GM12878 (cell line): ENCODE data around the gene TGFB3. TPM values are rescaled to one million over a fixed set of nuclear protein-coding genes. Genes with fewer than 3 reads are reported as not detected.

Experiments
- ATAC-seq: fragments of 200-7000 bp; cut with Tn5 transposase; 3 replicates; pipeline ENCODE4 v1.9.1; 2020; ENCODE audit warnings: mild to moderate bottlenecking, moderate library complexity
- BruUV-seq: library from RNA; stranded (reverse); fragments of 400-500 nt; replicated peaks from 2 replicates; lab custom pipeline; 2021; lab: Mats Ljungman, UMichigan
- CTCF ChIA-PET: fragments of 300-600 bp; sonication (Branson Sonifier 250); formaldehyde crosslinking; extraction: SDS; loops from one replicate; lab custom pipeline; 2021; ENCODE audit warnings: inconsistent platforms; lab: Yijun Ruan, JAX
- POLR2A ChIA-PET: fragments of 350-600 bp; formaldehyde crosslinking; extraction: SDS; loops from one replicate; lab custom pipeline; 2021; ENCODE audit warnings: inconsistent platforms; lab: Charles Lee
- RAD21 ChIA-PET: fragments of 300-600 bp; sonication (Branson Sonifier 250); formaldehyde crosslinking; loops from one replicate; lab custom pipeline; 2023; ENCODE audit warnings: antibody characterized with exemption; ENCODE audit not compliant: unreplicated experiment; lab: Charles Lee
- SMC1A ChIA-PET: fragments of 300-600 bp; sonication (Branson Sonifier 250); formaldehyde crosslinking; loops from one replicate; lab custom pipeline; 2023; ENCODE audit not compliant: unreplicated experiment, uncharacterized antibody; lab: Charles Lee
- DNase-seq: peaks from one replicate; pipeline ENCODE4 v3.0.0-alpha.2; 2011; ENCODE audit warnings: low read depth, low spot score
- FAIRE-seq: peaks from 3 replicates; lab custom pipeline; 2011; peaks lifted over from hg19 to GRCh38; lab: Jason Lieb, UNC
- H2AFZ ChIP-seq: 2 replicates; pipeline ENCODE4 v1.6.0; 2011; ENCODE audit warnings: low read depth, low read length, control low read depth; ENCODE audit not compliant: control insufficient read depth
- H3K27ac ChIP-seq: 2 replicates; pipeline ENCODE4 v1.5.1; 2011; ENCODE audit warnings: control low read depth; ENCODE audit not compliant: control insufficient read depth, insufficient read depth
- H3K27me3 ChIP-seq, 2 experiments: replicated peaks in 1 of 2; 2 replicates each; pipeline versions ENCODE4 v1.6.0 to v1.6.1; 2011; ENCODE audit warnings: low read length in 1 of 2; ENCODE audit not compliant: control insufficient read depth in 2 of 2, insufficient read depth in 2 of 2
- H3K36me3 ChIP-seq, 2 experiments: 2 replicates each; pipeline ENCODE4 v1.5.1; 2011; ENCODE audit warnings: low read length in 1 of 2; ENCODE audit not compliant: control insufficient read depth in 2 of 2, insufficient read depth in 2 of 2
- H3K4me1 ChIP-seq: 2 replicates; pipeline ENCODE4 v1.6.1; 2011; ENCODE audit warnings: mild to moderate bottlenecking, low read length, moderate library complexity, mixed read lengths; ENCODE audit not compliant: control insufficient read depth, insufficient read depth
- H3K4me2 ChIP-seq: 2 replicates; pipeline ENCODE4 v1.6.0; 2011; ENCODE audit warnings: control low read depth; ENCODE audit not compliant: control insufficient read depth, insufficient read depth
- H3K4me3 ChIP-seq: fragments of 200-600 bp; sonication (generic); 2 replicates; pipeline ENCODE4 v1.5.1; 2016
- H3K79me2 ChIP-seq: 2 replicates; pipeline ENCODE4 v1.6.0; 2011; ENCODE audit warnings: low read length; ENCODE audit not compliant: control insufficient read depth, insufficient read depth
- H3K9ac ChIP-seq: 2 replicates; pipeline ENCODE4 v1.8.0; 2011; ENCODE audit warnings: low read length, control low read depth, mixed read lengths; ENCODE audit not compliant: control insufficient read depth, insufficient read depth
- H3K9me3 ChIP-seq: replicated peaks from 3 replicates; pipeline ENCODE4 v1.5.1; 2011; ENCODE audit warnings: mild to moderate bottlenecking, low read length; ENCODE audit not compliant: control insufficient read depth, insufficient read depth
- H4K20me1 ChIP-seq: 2 replicates; pipeline ENCODE4 v1.6.0; 2011; ENCODE audit not compliant: control insufficient read depth, insufficient read depth
- ASH2L ChIP-seq: fragments of 300-600, 200-600 bp; sonication (generic); IDR thresholded peaks from 2 replicates; pipeline ENCODE4 v1.6.1; 2017; ENCODE audit warnings: low read depth, mild to moderate bottlenecking, borderline replicate concordance
- CBX5 ChIP-seq: sonication (generic); IDR thresholded peaks from 2 replicates; pipeline ENCODE4 v1.6.1; 2016; ENCODE audit warnings: low read depth, moderate library complexity, mild to moderate bottlenecking, inconsistent platforms
- CHD2 ChIP-seq: IDR thresholded peaks from 2 replicates; pipeline ENCODE4 v1.6.1; 2011; ENCODE audit warnings: low read depth, low read length, improper control_type of control experiment, borderline replicate concordance
- HDAC6 ChIP-seq: fragments of 200-600 bp; sonication (generic); IDR thresholded peaks from one replicate; pipeline ENCODE4 v1.8.0; 2017; ENCODE audit warnings: antibody characterized with exemption; ENCODE audit not compliant: unreplicated experiment
- HDGF ChIP-seq: fragments of 450-650 bp; IDR thresholded peaks from 2 replicates; pipeline ENCODE4 v1.6.1; 2016; ENCODE audit warnings: antibody characterized with exemption
- IKZF1 ChIP-seq: fragments of 450-650 bp; conservative IDR thresholded peaks from 2 replicates; pipeline ENCODE4 v1.6.1; 2017; ENCODE audit warnings: antibody characterized with exemption, mild to moderate bottlenecking
- IKZF2 ChIP-seq, 2 experiments: fragments of 450-650 bp; IDR thresholded peaks; 2 replicates each; pipeline ENCODE4 v1.6.1; 2017; ENCODE audit warnings: mild to moderate bottlenecking in 2 of 2, moderate library complexity in 2 of 2
- KLF5 ChIP-seq: fragments of 450-650 bp; IDR thresholded peaks from 2 replicates; pipeline ENCODE4 v1.6.1; 2014; ENCODE audit warnings: mild to moderate bottlenecking; ENCODE audit not compliant: partially characterized antibody
- MEF2B ChIP-seq: fragments of 450-650 bp; IDR thresholded peaks from 2 replicates; pipeline ENCODE4 v1.6.1; 2018; ENCODE audit warnings: mild to moderate bottlenecking, moderate library complexity; ENCODE audit not compliant: partially characterized antibody, poor library complexity, severe bottlenecking
- ZNF217 ChIP-seq: fragments of 450-650 bp; IDR thresholded peaks from 2 replicates; pipeline ENCODE4 v1.6.1; 2017; ENCODE audit warnings: antibody characterized with exemption, mild to moderate bottlenecking
- ZSCAN29 ChIP-seq: fragments of 450-650 bp; IDR thresholded peaks from 2 replicates; pipeline ENCODE4 v1.6.1; 2017; ENCODE audit warnings: mild to moderate bottlenecking, moderate library complexity
- WGBS: methylation state at CpG from one replicate; pipeline ENCODE4 v1.1.6; 2016; ENCODE audit warnings: low lambda C conversion rate; ENCODE audit not compliant: insufficient replicate concordance, insufficient coverage; ENCODE audit errors: missing lambda C conversion rate; 5-methylcytosine and 5-hydroxymethylcytosine counted together
- in situ Hi-C: fragments of 300-500 bp; cut with MboI; formaldehyde crosslinking; loops from 9 replicates; pipeline ENCODE4 v1.14.3; 2018; ENCODE audit warnings: mixed read lengths
- intact Hi-C: fragments of 100-400 bp; cut with micrococcal nuclease; formaldehyde crosslinking; loops from one replicate; pipeline ENCODE4 v1.14.2; 2022; ENCODE audit not compliant: unreplicated experiment
- polyA plus RNA-seq, 11 experiments: library from polyadenylated mRNA; depleted of rRNA in 4 of 11; unstranded in 6 of 11; stranded (reverse) in 5 of 11; fragments of >200 nt; fragmentation: Nextera tagmentation in 4 of 11; fragmentation: Illumina TruSeq in 1 of 11; extraction: Ambion mirVana in 4 of 11; extraction: Trizol in 1 of 11; gene quantifications; 1 replicate in 1 of 11; 2 replicates in 10 of 11; pipeline versions ENCODE4 v1.2.1 to v1.2.3, GENCODE V29; 2011 to 2016; ENCODE audit warnings: inconsistent platforms in 2 of 11, missing spikeins in 2 of 11, low read depth in 1 of 11
- total RNA-seq, 4 experiments: library from RNA; depleted of rRNA in 3 of 4; stranded (reverse); fragments of >200 nt in 3 of 4; fragmentation: Illumina TruSeq in 1 of 4; extraction: Trizol in 1 of 4; gene quantifications; 2 replicates each; pipeline versions ENCODE4 v1.2.1 to v1.2.3, GENCODE V29; 2013 to 2021
- TF ChIP-seq, protein P1 (sequence below): fragments of 450-650 bp; formaldehyde crosslinking; IDR thresholded peaks from 2 replicates; pipeline ENCODE4 v1.4.0; 2020; ENCODE audit warnings: mild to moderate bottlenecking, moderate library complexity
- TF ChIP-seq, protein P2 (sequence below): IDR thresholded peaks from 2 replicates; pipeline ENCODE4 v1.6.1; 2012; ENCODE audit warnings: improper control_type of control experiment, low read depth, low read length; ENCODE audit not compliant: insufficient replicate concordance

TGFB3 gene
- total and polyA plus RNA-seq, 10 of the 15 experiments (the other 5 are each of a cell fraction or from before 2014, with no cell fraction given) = 0.27 to 2.6 (median 0.82) TPM

DNA sequence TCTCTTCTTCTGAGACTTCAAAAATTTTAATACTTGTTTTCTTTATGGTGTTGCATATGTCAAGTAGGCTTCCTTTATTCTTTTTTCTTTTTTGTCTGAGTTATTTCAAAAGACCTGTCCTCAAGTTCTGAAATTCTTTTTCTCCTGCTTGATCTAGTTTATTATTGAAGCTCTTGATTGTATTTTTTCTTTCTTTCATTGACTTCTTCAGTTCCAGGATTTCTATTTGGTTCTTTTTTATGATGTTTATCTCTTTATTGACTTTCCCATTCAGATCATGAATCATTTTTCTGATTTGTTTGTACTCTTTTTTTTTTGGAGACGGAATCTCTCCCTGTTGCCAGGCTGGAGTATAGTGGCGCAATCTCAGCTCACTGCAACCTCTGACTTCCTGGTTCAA is 37.9 kb upstream of the TGFB3 start:
- ChIA-PET SMC1A (interaction anchor here (1.1 kb wide), 1 partner anchor 166 kb away, joined by 3 read pairs; no protein-coding TSS in a partner anchor), CTCF (interaction anchor here (0.6 kb wide), 1 partner anchor 327 kb away, joined by 3 read pairs; no protein-coding TSS in a partner anchor)
- BruUV-seq = no TSS peak

More for the DNA sequence above, 37.9 kb upstream of the TGFB3 start:
- Histone ChIP-seq H3K4me2 (no peak overlapping the region), H2AFZ (no peak overlapping the region), H3K27me3 (no peaks in the 10 kb centered on the region), H3K27ac (no peak overlapping the region), H3K9ac (no peak overlapping the region), H3K4me3 (no peak overlapping the region), H4K20me1 (no peaks in the 10 kb centered on the region), H3K4me1 (peaks cover 18% of the 10 kb centered on the region), H3K9me3 (peaks cover 3% of the 10 kb centered on the region), H3K36me3 (peaks cover 0 to 7% of the 10 kb centered on the region in 2 experiments; a peak in 1 of 4 replicates), H3K79me2 (no peaks in the 10 kb centered on the region)
- FAIRE-seq (no peak), DNase-seq (no peak), ATAC-seq (no peak)
- intact Hi-C loops = no loop called here
- no peak for TF ChIP-seq IKZF2 (IDR thresholded peaks at IDR 0.05)
- TF ChIP-seq CHD2 = no peak
- no peak for TF ChIP-seq MEF2B
- TF ChIP-seq, protein P1, sequence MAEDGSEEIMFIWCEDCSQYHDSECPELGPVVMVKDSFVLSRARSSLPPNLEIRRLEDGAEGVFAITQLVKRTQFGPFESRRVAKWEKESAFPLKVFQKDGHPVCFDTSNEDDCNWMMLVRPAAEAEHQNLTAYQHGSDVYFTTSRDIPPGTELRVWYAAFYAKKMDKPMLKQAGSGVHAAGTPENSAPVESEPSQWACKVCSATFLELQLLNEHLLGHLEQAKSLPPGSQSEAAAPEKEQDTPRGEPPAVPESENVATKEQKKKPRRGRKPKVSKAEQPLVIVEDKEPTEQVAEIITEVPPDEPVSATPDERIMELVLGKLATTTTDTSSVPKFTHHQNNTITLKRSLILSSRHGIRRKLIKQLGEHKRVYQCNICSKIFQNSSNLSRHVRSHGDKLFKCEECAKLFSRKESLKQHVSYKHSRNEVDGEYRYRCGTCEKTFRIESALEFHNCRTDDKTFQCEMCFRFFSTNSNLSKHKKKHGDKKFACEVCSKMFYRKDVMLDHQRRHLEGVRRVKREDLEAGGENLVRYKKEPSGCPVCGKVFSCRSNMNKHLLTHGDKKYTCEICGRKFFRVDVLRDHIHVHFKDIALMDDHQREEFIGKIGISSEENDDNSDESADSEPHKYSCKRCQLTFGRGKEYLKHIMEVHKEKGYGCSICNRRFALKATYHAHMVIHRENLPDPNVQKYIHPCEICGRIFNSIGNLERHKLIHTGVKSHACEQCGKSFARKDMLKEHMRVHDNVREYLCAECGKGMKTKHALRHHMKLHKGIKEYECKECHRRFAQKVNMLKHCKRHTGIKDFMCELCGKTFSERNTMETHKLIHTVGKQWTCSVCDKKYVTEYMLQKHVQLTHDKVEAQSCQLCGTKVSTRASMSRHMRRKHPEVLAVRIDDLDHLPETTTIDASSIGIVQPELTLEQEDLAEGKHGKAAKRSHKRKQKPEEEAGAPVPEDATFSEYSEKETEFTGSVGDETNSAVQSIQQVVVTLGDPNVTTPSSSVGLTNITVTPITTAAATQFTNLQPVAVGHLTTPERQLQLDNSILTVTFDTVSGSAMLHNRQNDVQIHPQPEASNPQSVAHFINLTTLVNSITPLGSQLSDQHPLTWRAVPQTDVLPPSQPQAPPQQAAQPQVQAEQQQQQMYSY (CRISPR knock-in tag) = no peak
- TF ChIP-seq CBX5 = no peak
- TF ChIP-seq ASH2L = no peak
- no peak for TF ChIP-seq HDGF
- no peak for TF ChIP-seq IKZF1
- TF ChIP-seq, protein P2, sequence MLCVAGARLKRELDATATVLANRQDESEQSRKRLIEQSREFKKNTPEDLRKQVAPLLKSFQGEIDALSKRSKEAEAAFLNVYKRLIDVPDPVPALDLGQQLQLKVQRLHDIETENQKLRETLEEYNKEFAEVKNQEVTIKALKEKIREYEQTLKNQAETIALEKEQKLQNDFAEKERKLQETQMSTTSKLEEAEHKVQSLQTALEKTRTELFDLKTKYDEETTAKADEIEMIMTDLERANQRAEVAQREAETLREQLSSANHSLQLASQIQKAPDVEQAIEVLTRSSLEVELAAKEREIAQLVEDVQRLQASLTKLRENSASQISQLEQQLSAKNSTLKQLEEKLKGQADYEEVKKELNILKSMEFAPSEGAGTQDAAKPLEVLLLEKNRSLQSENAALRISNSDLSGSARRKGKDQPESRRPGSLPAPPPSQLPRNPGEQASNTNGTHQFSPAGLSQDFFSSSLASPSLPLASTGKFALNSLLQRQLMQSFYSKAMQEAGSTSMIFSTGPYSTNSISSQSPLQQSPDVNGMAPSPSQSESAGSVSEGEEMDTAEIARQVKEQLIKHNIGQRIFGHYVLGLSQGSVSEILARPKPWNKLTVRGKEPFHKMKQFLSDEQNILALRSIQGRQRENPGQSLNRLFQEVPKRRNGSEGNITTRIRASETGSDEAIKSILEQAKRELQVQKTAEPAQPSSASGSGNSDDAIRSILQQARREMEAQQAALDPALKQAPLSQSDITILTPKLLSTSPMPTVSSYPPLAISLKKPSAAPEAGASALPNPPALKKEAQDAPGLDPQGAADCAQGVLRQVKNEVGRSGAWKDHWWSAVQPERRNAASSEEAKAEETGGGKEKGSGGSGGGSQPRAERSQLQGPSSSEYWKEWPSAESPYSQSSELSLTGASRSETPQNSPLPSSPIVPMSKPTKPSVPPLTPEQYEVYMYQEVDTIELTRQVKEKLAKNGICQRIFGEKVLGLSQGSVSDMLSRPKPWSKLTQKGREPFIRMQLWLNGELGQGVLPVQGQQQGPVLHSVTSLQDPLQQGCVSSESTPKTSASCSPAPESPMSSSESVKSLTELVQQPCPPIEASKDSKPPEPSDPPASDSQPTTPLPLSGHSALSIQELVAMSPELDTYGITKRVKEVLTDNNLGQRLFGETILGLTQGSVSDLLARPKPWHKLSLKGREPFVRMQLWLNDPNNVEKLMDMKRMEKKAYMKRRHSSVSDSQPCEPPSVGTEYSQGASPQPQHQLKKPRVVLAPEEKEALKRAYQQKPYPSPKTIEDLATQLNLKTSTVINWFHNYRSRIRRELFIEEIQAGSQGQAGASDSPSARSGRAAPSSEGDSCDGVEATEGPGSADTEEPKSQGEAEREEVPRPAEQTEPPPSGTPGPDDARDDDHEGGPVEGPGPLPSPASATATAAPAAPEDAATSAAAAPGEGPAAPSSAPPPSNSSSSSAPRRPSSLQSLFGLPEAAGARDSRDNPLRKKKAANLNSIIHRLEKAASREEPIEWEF = no peak
- no peak for TF ChIP-seq ZNF217
- no peak for TF ChIP-seq ZSCAN29
- TF ChIP-seq KLF5 = no peak
- no peak for TF ChIP-seq HDAC6
- in situ Hi-C loops = no loop called here
- 100% methylated on average over 2 of the region's 2 CpGs for WGBS
- ChIA-PET POLR2A (no interaction called here), RAD21 (no interaction called here)
